Stimulated activated CD4-positive, alpha-beta T cell treated with anti-CD3 and anti-CD28 coated beads, TNF-alpha, amount 100 ng/mL, for 48 hours (primary cell): Measurements from ENCODE around the gene ERP44.
A peak's percentile ranks its signal among the peaks of the same experiment; 100 is the strongest.
"Not testable (repeated sequence)": the region's sequence is repeated elsewhere in the genome, so short reads cannot be mapped to it uniquely, and the experiment has no call there.

Source experiments
- DNase-seq, 3 donors: peaks; one replicate each; pipeline ENCODE4 v3.0.0-alpha.2; 2020; ENCODE audit warnings: low read depth in 3 of 3

Gene ERP44

DNA sequence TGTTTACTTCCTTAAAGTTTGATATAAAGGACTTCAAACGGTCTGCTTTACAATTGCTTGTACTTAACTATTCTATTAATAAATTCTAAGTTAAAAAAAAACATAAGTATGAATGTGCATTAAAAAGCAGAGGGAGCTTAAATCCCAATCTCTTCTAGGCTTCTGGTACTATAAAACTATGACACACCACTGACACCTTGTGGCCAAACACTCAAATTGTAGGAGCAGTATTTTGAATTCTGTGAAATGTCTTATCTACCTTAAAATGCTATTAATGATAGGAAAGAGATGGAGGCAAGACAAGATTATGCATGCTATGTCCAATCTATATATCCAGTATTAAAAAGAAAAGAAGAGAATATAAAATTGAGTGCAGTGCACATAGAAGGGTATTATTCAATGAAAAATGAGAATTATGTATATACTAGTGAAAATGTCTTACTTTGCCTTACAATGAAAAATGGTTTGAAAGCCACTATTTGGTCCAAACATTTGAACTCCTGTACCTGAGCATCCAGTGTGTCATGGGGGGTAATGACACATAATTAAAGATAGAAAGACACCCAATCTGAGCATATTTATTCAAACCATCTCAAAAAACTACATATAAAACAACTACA, 87.6 kb downstream of the ERP44 start:
- peak in 2 of 3 donors; percentile 20 to 37 for DNase-seq

DNA sequence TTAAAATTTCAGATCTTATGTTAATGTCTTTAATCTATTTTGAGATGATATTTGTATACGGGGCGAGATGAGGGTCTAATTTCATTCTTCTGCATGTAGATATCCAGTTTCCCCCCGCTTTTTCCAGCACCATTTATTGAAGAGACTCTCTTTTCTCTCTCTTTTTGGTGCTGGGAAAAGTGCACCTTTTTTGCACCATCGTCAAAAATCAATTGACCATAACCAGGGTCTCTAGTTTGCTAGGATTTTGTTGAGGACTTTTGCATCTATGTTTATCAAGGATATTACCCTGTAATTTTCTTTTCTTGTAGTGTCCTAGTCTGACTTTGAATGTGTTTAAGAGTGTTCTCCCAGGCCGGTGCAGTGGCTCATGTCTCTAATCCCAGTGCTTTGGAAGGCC, 99.0 kb downstream of the ERP44 start:
- no peak for DNase-seq

DNA sequence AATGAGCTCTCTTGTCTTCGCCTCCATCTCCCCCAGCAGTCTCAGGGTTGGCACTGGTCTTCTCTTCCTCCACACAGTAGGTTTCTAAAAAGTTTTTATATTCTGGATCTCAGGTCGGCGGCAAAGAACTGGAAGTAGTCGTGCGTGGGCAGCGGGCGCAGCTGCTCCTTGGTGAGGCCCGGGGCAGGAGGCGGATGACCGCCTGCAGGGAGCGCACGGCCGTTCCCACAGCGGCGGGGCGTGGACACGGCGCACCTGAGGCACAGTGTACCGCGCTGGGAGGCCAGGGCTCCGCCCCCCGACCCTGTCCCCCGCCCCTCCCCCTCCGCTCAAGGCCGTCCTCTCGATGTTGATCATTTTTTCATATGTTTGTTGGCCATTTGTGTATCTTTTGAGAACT, 99.9 kb downstream of the ERP44 start:
- DNase-seq: no peak

GRCh38 chr9:99998266-99998665, 100.5 kb downstream of the ERP44 start:
- no peak for DNase-seq

DNA sequence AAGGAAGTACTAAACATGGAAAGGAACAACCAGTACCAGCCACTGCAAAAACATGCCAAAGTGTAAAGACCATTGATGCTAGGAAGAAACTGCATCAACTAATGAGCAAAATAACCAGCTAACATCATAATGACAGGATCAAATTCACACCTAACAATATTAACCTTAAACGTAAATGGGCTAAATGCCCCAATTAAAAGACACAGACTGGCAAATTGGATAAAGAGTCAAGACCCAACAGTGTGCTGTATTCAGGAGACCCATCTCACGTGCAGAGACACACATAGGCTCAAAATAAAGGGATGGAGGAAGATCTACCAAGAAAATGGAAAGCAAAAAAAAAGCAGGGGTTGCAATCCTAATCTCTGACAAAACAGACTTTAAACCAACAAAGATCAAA, 108.3 kb downstream of the ERP44 start:
- DNase-seq: not testable (repeated sequence)

- no peak for DNase-seq
Observed at GRCh38 chr9:99986642-99987041, 112.2 kb downstream of the ERP44 start.

DNA sequence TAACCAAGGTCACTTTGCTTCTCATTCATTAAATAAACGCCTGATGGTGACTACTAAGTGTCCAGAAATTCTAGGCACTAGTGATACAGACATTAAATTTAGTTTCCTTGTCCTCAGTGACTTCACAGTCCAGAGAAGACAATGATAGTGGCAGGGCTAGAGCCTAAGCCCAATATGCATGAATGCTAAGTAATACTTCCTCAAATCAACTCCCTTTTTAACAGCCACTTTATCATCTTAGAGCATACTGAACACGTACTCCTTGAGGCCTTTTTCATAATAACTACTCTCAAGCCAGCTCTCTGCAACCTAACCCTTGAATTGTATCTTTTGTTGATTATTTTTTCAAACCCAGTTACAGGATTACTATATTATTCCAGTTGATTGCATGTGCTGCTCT, 118.2 kb downstream of the ERP44 start:
- no peak for DNase-seq

- no peak for DNase-seq
Observed at GRCh38 chr9:99978221-99978620, 120.6 kb downstream of the ERP44 start.

DNA sequence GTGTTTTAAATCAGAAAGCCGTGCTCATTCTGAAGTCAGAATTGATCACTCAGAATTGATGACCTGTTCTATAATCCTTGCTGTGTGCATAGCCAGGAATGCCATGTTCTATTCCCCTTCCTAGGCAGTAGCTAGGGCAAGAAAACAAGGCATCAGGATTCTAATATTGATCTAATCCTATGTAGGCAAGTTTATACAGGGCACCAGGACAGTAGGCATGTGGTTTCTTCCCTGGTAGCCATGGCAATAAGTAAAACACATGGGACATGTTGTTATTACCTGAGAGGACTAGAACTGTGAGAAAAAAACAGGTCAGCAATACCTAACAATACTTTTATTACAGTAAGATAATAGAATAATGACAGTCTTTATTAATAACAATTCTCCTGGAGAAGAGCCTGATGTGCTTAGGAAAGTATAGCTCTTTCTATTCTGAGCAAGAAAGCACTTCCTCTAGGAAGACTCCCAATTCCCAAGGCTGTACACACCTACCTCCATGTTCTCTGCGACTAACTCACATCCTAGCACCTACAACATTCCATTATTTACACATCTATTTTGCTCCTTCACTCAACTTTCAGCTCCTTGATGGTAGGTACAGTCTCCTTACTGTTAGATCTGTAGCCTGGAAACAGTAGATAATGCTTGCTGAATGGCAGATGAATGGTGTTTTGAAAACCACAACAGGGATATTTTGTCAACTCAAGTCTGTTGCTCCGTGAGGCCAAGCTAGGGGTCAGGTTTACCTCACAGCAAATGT, 121.6 kb downstream of the ERP44 start:
- no peak for DNase-seq

GRCh38 chr9:99973455-99973854, 125.3 kb downstream of the ERP44 start:
- DNase-seq: no peak

DNA sequence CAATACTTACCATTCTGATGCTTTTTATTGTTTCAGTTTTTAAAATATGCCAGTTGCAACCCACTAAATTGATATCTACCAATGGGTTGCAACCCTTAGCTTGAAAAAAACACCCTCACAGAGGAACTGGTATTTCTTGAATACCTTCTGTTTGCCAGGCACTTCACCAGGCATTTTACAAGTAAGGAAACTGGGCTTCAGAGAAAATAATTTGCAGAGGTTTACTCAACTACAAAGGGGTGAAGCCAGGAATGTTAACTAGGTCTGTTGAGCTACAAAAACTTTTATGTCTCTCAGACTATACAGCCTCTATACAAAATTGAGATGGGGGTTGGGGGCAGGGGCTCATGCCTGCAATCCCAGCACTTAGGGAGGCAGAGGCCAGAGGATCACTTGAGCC, 127.4 kb downstream of the ERP44 start:
- no peak for DNase-seq

DNA sequence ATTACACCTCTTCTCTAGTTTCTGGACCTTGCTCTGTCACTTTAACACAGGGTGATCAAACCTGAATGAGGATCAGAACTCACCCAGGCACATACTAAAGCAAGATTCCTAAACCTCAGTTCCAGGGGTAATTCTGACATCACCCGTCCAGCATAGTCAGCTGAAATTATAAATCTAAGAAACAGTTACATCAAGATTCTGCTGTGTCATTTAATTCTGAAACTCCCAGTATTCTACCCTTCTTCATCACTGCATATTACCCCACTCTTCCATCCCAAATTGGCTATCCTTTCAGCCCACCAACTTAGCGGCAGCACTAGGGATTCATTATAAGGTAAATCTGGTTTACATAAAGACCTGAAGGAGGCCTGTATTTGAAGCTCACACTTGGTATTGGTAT, 128.3 kb downstream of the ERP44 start:
- no peak for DNase-seq

- no peak for DNase-seq
Observed at GRCh38 chr9:99967457-99967856, 131.3 kb downstream of the ERP44 start.

GRCh38 chr9:99966716-99967115, 132.1 kb downstream of the ERP44 start:
- DNase-seq: no peak

GRCh38 chr9:99966001-99966400, 132.8 kb downstream of the ERP44 start:
- no peak for DNase-seq

- no peak for DNase-seq
Observed at GRCh38 chr9:99964336-99964735, 134.5 kb downstream of the ERP44 start.

GRCh38 chr9:99962680-99963261, 136.0 kb downstream of the ERP44 start:
- DNase-seq: no peak

DNA sequence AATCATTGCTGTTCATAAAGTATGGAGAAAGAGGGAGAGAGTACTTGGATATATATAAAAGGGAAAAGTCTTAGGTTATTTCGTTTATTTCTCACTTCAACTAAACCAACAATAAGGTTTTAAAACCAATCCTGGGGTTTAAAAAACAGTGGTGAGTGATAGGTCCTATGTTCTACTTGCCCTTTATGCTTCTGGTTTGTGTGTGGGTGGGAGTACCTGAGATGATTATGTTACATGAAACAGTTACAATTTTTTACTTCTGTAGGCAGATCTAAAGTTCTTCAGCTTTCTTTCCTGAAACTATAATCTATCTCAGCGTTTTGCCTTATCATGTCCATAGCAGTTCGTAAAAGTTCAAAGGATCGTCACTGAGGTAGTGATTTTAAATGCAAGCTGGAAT, 143.2 kb downstream of the ERP44 start:
- DNase-seq: no peak

- DNase-seq: no peak
Observed at GRCh38 chr9:99954819-99955218, 144.0 kb downstream of the ERP44 start.

DNA sequence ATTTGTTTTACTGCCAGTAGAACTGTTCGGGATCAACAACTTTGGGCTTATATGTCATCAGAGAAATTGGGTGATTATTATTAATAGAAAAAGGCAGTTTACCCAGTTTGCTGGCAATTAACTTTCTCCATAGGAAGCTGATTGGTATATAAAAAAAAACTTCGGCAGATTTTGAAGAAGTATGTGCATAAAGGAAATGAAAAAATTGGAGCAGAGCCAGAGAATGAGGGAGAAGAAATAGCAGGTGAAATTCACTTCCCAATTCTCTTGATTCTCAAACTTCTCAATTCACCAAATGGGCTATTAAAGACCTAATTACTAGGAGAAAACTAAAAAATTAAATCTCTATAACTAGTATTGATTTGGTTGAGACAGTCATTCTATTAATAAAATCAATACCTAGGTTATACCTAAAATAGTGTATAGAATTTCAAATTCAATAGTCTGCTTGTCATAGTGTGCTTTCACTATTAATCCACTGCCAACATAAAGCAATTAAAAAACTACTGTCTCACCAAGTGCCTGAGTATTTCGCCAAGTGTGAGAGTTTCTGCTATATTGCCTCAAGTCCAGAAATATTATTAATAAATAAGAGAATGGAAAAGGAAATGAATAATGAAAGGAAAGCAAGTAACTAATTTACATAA, 144.8 kb downstream of the ERP44 start:
- DNase-seq: no peak

GRCh38 chr9:99948896-99949295, 149.9 kb downstream of the ERP44 start:
- DNase-seq: no peak

GRCh38 chr9:99948482-99948881, 150.3 kb downstream of the ERP44 start:
- no peak for DNase-seq

DNA sequence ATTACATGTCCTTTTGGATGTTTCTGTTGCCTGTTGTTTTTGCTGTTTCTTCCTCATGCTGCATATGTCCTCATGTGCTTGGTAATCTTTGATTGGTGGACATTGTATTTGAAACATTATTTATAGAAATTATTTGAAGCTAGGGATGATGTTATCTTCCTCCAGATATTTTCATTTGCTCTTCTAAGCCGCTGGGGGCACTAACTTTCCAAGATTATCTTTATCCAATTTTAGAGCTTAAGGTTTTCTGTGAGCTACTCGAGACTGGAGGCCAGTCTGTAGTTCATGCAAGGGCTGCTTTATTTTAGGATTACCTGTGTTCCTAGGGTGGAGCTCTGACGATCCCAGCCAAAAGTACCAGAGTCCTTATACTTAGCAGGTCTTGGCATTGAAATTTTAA, 151.4 kb downstream of the ERP44 start:
- DNase-seq: no peak
